ENCODE results near the gene HRG.
A peak's percentile ranks its signal among the peaks of the same experiment; 100 is the strongest.
"Not testable (repeated sequence)": the region's sequence is repeated elsewhere in the genome, so short reads cannot be mapped to it uniquely, and the experiment has no call there.

HRG gene

DNA sequence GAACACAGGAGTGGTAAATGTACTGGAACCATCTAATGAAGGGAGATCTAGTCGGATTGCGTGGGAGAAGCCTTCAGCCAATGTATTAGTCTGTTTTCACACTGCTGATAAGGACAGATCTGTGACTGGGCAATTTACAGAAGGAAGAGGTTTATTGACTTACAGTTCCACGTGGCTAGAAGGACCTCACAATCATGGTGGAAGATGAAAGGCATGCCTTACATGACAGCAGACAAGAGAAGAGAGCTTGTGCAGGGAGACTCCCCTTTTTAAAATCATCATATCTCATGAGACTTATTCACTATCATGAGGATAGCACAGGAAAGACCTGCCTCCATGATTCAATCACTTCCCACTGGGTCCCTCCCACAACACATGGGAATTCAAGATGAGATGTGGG is 17.0 kb downstream of the HRG start:
- no peak for DNase-seq

DNA sequence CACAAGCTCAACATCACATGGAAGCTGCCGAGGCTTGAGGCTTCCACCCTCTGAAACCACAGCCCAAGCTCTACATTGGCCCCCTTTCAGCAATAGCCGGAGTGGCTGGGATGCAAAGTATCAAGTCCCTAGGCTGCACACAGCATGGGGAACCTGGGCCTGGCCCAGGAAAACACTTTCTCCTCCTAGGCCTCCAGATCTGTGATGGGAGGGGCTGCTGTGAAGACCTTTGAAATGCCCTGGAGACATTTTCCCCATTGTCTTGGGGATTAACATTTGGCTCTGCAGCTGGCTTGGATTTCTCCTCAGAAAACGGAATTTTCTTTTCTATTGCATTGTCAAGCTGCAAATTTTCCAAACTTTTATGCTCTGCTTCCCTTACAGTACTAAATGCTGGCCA is 18.2 kb downstream of the HRG start:
- DNase-seq, result no peak

DNA sequence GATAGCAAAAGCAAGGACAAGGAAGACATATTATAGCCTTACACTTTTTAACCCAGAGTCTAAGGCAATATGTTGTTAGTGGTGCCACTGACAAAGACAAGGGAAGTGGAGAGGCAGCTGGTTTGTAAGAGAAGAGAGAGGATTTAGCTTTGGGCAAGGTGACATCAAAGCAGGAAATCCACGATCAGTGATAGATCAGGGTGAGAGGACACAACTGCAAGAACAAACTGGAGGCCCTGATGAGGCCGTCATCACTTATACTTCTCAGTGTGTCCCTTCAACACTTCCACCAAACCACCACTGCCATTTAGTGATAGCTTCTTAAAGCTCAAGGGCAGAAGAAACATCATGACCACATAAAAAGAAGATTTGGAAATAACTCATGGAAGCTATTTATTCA is 20.7 kb downstream of the HRG start:
- not testable (repeated sequence) for DNase-seq

DNA sequence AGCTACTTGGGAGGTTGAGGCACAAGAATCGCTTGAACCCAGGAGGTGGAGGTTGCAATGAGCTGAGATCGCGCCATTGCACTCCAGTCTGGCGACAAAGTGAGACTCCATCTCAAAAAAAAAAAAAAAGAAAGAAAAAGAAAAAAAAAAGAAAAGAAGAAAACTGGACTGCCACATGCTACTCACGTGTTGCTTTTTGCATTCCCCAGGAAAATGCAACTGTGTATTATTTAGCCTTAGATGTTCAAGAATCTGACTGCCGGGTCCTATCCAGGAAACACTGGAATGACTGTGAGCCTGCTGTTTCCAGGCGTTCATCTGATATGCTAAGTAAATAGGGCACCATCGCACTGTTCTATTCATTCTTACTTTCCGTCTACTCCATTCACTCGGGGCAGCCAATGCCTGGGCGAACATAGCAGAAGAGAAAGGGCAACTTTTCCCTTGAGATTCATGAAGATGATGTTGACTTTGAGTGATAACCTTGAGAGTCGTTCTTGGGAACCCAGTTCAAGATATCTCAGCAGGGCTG is 21.4 kb downstream of the HRG start:
- DNase-seq, result no peak

DNA sequence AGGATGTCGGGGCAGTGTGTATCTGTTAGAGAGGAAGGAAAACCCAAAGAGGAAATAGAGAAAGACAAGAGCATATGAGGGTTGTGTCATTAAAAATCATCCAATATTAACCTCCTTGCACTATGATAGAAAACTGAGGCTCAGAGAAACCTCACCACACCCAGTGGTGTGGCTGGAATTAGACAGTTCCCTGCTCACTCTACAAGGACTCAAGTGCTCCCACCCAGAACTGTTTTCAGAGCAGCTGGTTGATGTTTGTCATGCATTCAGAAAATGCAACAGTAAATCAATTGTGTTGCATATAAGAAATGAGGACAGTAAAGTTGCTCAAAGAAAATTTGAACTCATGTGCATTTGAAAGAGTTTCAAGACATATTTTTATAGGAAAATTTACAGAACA is 24.5 kb downstream of the HRG start:
- DNase-seq, result not testable (repeated sequence)

DNA sequence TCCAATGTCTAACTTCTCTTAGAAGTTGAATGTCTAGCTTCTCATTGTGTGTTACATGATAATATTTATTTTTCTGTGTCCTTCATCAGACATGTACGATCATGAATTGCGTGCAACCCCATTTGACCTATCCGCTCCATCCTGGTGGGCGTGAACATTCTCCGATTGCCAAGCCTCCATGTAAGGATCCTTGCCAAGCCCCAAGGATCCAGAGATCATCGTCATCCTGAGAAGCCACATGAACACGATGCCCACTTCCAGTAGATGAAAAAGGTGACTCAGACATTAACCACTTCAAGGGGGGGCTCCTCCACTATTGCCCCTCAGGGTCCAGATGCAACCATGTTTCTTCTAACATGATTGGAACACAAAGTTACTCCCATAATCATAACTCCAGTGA is 25.9 kb downstream of the HRG start:
- no peak for DNase-seq

DNA sequence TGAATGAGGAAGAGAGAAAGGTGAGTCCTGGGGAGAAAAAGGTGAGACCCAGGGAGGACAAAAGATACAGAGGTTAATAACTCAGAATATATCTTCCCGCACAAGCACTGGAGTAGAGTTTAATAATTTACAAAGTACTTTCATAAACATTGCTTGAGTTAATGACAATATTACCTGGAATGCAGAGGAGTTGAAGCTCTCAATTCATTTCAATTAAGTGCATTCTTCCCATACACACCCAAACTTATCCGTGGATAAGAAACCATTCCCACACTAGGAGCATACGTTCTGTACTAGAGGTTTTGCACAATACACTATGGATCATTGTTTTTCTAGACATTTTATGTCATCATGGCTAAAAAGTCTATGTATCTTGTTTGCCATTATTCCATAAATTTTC is 28.0 kb downstream of the HRG start:
- DNase-seq, result no peak

DNA sequence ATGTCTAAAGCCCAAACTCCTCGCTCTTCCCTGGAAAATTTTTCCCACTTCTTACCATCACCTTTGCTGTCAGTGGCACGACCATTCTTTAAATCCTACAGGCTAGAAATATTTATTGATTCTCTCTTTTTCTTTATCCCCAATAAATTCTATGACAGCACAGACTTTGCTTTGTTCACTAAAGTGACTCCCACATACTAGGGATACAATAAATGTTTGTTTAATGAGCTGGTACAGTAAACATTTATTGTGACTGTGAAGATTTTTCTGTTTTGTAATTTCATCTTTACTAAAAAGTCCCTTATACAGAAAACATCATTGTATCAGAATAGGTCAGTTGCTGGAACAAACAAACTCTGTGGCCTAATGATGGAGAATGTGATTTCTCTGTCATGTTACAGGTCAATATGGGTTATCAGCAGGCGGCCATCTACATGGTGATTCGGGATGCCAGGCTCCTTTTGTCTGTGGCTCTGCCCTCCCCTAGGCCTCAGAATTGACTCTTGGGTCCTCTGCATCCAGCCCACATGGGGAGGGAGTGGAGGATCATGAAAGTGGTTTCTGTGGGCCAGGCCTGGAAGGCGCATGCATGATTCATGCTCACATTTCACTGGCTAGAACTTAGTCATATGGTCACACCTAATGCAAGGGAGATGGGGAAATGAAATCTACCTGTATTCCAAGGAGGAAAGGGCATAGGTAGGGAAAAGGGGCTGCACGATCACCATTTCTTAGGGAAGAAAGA is 28.6 kb downstream of the HRG start:
- no peak for DNase-seq

DNA sequence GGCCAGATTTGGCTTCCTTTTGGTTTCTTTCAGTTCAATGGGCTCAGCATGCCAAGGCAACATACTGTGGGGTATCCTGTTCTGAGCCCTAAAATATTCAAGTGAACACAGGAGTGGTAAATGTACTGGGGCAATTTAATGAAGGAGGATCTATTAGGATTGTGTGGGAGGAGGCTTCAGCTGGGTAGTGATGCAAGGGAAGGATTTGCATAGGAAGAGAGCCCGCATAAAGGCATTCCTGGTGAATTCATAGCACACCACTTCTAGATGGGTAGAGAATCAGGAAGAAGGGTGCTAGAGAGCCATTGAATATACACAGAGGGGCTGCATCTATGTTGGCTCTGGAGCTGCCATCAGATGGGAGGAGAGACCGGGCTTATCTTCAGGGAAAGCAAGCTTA is 30.7 kb downstream of the HRG start:
- no peak for DNase-seq

DNA sequence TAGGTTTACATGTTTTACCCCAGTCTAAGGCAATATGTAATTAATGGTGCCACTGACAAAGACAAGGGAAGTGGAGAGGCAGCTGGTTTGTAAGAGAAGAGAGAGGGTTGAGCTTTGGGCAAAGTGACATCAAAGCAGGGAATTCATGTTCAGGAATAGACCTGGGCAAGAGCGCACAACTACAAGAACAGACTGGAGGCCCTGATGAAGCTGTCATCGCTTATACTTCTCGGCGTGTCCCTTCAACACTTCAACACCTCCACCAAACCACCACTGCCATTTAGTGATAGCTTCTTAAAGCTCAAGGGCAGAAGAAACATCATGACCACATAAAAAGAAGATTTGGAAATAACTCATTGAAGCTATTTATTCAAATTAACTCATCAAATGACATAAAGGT is 31.7 kb downstream of the HRG start:
- DNase-seq, result no peak

DNA sequence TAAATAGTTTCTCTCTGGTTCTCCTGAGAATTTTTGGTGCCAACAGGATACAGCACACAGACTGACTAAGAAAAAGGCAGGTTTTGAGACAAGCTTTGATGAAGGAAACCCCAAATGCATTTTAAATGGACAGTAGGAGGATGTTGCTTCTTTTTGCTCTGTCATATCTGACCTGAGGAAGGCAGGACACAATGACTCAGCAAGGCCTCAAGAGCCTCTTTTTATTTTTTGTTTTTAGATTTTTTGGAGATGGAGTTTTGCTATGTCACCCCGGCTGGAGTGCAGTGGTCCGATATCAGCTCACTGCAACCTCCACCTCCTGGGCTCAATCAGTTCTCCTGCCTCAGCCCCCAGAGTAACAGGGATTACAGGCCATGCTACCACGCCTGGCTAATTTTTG is 34.5 kb downstream of the HRG start:
- DNase-seq, result no peak

DNA sequence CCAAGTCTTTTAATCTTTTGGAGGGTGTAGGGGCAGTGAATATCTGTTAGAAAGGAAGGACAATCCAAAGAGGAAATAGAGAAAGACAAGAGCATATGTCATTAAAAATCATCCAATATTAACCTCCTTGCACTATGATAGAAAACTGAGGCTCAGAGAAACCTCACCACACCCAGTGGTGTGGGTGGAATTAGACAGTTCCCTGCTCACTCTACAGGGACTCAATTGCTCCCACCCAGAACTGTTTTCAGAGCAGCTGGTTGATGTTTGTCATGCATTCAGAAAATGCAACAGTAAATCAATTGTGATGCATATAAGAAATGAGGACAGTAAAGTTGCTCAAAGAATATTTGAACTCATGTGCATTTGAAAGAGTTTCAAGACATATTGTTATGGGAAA is 36.6 kb downstream of the HRG start:
- DNase-seq, result not testable (repeated sequence)

DNA sequence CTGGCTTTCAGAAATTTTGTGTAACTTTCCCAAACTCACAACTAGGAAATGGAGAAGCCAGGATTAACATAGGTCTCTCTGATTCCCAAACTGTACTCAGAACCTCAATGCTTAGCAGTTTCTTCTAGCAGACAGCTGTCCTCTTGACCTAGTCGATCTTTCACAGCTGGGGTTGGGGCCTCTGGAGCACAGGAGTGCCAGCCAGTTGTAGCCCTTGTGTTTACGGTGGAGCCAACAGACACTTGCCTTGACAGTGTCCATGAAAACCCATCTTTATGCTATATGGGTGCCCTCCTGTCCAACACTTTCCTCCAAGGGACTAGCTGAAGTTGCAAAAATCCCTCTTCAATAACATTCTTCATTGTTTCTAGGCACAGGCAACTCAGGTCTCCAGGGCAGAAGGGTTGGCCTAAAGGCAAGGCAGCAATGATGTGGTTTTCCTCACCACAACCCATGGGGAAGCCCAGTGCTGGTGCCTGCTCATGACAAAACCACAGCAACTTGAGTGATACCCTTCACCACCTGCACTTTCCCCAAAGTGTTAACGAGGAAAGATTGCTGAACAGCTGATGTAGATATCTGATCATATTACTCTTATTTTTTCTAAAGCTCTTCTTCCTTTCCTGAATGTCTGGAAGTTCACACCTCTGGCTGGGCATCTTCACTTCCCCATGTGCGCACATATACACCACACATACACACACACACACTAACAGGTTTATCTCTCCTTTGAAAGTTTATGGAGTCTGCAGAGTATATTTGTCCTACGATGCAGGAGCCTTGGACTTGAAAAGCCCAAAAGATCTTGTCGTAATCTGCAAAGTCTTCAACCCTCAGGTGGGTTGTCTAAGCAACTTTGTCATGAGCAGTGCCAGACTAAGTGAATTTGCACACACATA is 40.3 kb downstream of the HRG start:
- no peak for DNase-seq

DNA sequence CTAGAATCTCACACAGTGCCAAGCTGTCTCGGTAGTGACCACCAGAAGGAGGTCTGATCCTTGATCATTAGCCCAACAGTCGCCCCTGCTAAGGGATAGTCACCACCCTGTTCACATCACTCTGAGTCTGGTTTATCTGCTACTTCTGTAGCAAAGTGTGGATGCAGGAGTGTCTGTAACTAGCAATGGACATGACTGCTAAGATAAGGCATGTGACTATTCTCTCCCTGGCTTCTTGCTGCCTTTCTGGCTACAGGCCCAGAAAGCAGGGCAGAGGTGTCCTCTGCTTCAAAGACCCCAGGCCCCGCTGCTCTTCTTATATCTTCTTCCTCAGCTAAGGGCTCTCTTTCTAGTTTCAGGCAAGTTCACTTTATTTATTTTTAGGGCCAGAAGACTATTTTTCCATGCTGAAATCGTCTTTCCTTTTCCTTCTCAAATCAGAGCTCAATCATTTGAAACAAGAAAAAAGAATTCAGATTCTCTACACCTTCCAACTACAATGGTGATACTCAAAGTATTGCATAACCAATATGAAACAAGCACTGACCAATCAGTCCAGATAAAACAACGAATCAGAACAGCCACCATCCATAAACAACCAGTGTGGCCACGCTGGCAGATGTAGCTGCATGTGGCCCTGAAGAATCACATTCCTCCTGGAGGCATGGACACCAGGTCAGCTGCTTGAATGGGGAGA is 43.3 kb downstream of the HRG start:
- no peak for DNase-seq

DNA sequence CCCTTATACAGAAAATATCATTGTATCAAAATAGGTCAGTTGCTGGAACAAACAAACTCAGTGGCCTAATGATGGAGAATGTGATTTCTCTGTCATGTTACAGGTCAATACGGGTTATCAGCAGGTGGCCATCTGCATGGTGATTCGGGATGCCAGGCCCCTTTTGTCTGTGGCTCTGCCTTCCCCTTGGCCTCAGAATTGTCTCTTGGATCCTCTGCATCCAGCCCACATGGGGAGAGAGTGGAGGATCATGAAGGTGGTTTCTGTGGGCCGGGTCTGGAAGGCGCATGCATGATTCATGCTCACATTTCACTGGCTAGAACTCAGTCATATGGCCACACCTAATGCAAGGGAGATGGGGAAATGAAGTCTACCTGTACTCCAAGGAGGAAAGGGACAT is 44.9 kb downstream of the HRG start:
- DNase-seq, result not testable (repeated sequence)

DNA sequence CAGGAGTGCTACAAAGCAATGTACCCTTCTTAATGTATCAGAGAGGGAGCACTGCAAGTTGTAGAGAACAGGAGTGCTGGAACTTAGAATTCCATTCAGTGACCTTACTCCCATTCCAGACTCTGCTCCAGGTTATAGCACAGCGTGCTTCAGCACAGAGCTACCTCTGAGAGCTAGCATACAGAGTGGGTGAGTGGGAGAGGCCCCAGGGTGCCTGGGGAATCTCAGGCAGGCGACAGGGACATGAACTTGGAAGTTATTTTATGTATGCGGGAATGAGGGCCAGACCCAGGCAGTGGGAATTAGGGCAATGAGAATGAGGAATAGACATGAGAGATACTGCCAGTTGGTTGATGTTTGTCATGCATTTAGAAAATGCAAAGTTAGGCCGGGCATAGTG is 47.7 kb downstream of the HRG start:
- no peak for DNase-seq

DNA sequence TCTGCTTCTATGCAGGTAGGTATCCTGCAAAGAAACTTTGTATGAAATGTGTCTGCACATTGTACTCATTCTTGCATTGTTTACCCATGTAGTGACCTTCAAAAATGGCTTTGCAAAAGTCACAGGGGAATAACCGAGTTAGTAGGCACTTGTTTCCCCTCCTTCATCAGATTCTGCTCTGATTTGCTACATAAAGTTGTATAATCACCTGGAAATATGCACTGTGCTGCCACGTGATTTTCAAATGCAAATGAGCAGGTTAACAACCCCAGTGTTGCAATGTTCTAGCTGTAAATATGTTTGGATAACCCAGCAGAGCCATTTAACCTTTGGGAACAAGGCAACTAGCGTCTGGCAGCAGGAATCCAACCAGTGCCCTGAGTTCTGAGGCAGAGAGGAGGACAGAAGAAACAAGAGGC is 51.2 kb downstream of the HRG start, which contains the start of gene KNG1:
TSS of gene KNG1 (plus strand) at position 321 of the 419 bp plus-strand sequence. CDS start 184 bp downstream, outside the sequence.
- DNase-seq, result no peak

DNA sequence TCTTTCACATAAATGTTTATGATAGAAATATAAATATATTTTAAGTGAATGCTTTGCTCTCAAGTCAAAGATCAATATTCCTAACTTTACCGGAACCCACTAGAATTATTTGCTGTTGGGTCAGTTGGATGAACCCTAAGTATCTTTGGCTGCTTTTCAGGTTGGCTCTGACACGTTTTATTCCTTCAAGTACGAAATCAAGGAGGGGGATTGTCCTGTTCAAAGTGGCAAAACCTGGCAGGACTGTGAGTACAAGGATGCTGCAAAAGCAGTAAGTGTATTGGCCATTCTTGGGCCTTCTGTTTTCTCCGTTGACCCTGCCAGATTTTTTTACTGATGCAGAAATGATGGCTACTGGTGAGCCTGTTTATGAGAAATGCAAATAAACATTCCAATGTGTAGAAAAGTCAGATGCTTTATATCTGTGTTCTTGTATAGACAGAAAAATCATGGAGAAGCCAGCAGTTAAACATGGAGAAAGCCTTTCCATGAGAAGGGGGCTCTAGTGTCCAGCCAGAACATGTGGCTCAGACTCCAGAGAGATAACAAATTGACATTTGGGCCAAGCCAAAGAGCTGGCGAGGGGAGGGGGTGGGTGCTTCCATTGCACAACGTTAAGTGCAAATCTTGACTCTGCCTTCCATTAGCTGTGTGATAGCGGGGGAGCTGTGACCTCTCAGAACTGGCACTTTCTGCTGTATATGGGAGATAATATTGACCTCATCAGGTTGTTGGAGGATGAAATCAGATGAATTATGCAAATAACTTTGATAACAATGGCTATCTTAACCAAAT is 54.3 kb downstream of the HRG start:
- no peak for DNase-seq

DNA sequence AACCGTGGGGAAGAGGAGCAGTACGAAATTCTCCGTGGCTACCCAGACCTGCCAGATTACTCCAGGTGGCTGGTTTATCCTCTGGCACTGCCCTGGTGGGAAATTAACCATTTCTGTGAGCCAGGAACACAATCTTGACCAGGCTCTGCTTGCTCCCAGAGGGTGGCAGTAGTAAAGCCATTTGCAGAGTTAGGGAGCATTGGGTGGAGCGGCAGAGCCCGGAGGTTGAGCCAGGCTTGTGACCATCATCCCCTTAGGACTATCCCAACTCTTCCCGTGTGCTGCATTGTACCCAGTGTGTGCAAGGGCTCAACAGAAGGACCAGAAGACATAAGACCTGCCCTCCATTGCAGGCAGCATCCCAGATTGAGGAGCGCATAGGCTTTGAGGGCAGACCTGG is 56.6 kb downstream of the HRG start:
- DNase-seq, result peak; percentile 6

DNA sequence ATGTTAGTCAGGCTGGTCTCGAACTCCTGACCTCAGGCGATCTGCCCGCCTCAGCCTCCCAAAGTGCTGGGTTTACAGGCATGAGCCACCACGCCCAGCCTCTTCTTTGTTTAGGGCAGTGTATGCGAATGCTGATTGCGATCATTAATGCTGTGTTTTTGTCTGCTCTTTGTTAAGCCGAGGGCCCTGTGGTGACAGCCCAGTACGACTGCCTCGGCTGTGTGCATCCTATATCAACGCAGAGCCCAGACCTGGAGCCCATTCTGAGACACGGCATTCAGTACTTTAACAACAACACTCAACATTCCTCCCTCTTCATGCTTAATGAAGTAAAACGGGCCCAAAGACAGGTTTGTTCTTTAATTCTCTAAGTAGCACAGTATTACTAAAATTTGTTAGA is 59.1 kb downstream of the HRG start:
- DNase-seq, result no peak
